22Rv1 (cell line): ENCODE data around the gene B3GALNT1.

ENCODE experiments used
- CTCF ChIP-seq: fragments of 450-650 bp; IDR thresholded peaks from 2 replicates; pipeline ENCODE4 v1.5.1; 2017; ENCODE audit warnings: mild to moderate bottlenecking
- ZFX ChIP-seq: fragments of 450-650 bp; IDR thresholded peaks from 2 replicates; pipeline ENCODE4 v1.6.1; 2017; ENCODE audit warnings: antibody characterized with exemption, borderline replicate concordance

GRCh38 chr3:161073181-161073580 lies 32.0 kb downstream of the B3GALNT1 start:
- no peak for TF ChIP-seq CTCF
- TF ChIP-seq ZFX: no peak
